ENCODE data around the gene MSH6. TPM values are rescaled to one million over a fixed set of nuclear protein-coding genes. Genes with fewer than 3 reads are reported as not detected.

Gene MSH6
- total and polyA plus RNA-seq, 9 of the 15 experiments (the other 6 are each of a cell fraction or from before 2014, with no cell fraction given) = 15.3 to 147 (median 80.5) TPM

DNA sequence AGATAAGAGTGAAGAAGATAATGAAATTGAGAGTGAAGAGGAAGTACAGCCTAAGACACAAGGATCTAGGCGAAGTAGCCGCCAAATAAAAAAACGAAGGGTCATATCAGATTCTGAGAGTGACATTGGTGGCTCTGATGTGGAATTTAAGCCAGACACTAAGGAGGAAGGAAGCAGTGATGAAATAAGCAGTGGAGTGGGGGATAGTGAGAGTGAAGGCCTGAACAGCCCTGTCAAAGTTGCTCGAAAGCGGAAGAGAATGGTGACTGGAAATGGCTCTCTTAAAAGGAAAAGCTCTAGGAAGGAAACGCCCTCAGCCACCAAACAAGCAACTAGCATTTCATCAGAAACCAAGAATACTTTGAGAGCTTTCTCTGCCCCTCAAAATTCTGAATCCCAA, 15.7 kb downstream of the MSH6 start:
- Histone ChIP-seq H2AFZ (ENCODE audit: low read depth, low read length) (no peak overlapping the region), H3K27me3 (ENCODE audit: control insufficient read depth in 2 of 2, insufficient read depth in 2 of 2, low read length in 2 of 2) (no peaks in the 10 kb centered on the region), H3K27ac (ENCODE audit: extremely low read depth, low read depth, low read length) (no peak overlapping the region), H3K4me1 (replicated peaks in 1 of 2; ENCODE audit: control insufficient read depth in 2 of 2, insufficient read depth in 2 of 2, low read length in 2 of 2) (no peaks in the 10 kb centered on the region), H3K79me2 (ENCODE audit: control insufficient read depth, insufficient read depth, low read length) (peaks cover 62% of the 10 kb centered on the region), H3K36me3 (ENCODE audit: control insufficient read depth, insufficient read depth, low read length) (peaks cover 97% of the 10 kb centered on the region), H3K9ac (ENCODE audit: insufficient read depth in 1 of 2, low read depth in 2 of 2, low read length in 2 of 2) (no peak overlapping the region), H3K9me1 (ENCODE audit: control insufficient read depth, insufficient read depth, low read length) (no peaks in the 10 kb centered on the region), H4K20me1 (replicated peaks; ENCODE audit: control insufficient read depth, insufficient read depth, low read length) (no peaks in the 10 kb centered on the region), H3K9me3 (replicated peaks; ENCODE audit: control insufficient read depth, insufficient read depth, low read depth, low read length) (peaks cover 15% of the 10 kb centered on the region), H3K4me3 (no peak overlapping the region), H3K4me2 (ENCODE audit: insufficient read depth, low read length) (no peak overlapping the region)
- 86% methylated on average over 6 of the region's 6 CpGs for WGBS (ENCODE audit: insufficient coverage, low coverage, missing lambda C conversion rate)
- DNase-seq (ENCODE audit: extremely low read depth in 1 of 4, low spot score in 3 of 4) (no peak), FAIRE-seq (no peak), ATAC-seq (no peak)
- CTCF ChIA-PET (ENCODE audit: low intra/inter-chr PET ratio) = no interaction called here
- BruUV-seq (replicated peaks) = TSS peak; percentile 33
- POLR2A ChIA-PET = no interaction called here
- TF ChIP-seq MLLT1 (IDR thresholded peaks at IDR 0.05) (no peak), NR2C1 (IDR thresholded peaks at IDR 0.05) (no peak), NR2C1 (tag; IDR thresholded peaks at IDR 0.05) (no peak), ZNF695 (CRISPR knock-in tag; IDR thresholded peaks at IDR 0.05) (no peak)
- in situ Hi-C loops (cut with MboI) (no loop called here), intact Hi-C loops (cut with micrococcal nuclease) (no loop called here)

GRCh38 chr2:47799031-47799609, 16.2 kb downstream of the MSH6 start:
- in situ Hi-C loops (cut with MboI) (no loop called here), intact Hi-C loops (cut with micrococcal nuclease) (no loop called here)
- Histone ChIP-seq H3K9me1 (ENCODE audit: control insufficient read depth, insufficient read depth, low read length) (no peaks in the 10 kb centered on the region), H2AFZ (ENCODE audit: low read depth, low read length) (no peak overlapping the region), H3K9ac (ENCODE audit: insufficient read depth in 1 of 2, low read depth in 2 of 2, low read length in 2 of 2) (no peak overlapping the region), H3K4me1 (replicated peaks in 1 of 2; ENCODE audit: control insufficient read depth in 2 of 2, insufficient read depth in 2 of 2, low read length in 2 of 2) (no peaks in the 10 kb centered on the region), H3K9me3 (replicated peaks; ENCODE audit: control insufficient read depth, insufficient read depth, low read depth, low read length) (peaks cover 16% of the 10 kb centered on the region), H3K4me3 (no peak overlapping the region), H3K27ac (ENCODE audit: extremely low read depth, low read depth, low read length) (no peak overlapping the region), H3K36me3 (ENCODE audit: control insufficient read depth, insufficient read depth, low read length) (peaks cover 98% of the 10 kb centered on the region), H4K20me1 (replicated peaks; ENCODE audit: control insufficient read depth, insufficient read depth, low read length) (no peaks in the 10 kb centered on the region), H3K4me2 (ENCODE audit: insufficient read depth, low read length) (no peak overlapping the region), H3K27me3 (ENCODE audit: control insufficient read depth in 2 of 2, insufficient read depth in 2 of 2, low read length in 2 of 2) (no peaks in the 10 kb centered on the region), H3K79me2 (ENCODE audit: control insufficient read depth, insufficient read depth, low read length) (peaks cover 60% of the 10 kb centered on the region)
- ChIA-PET POLR2A (no interaction called here), CTCF (ENCODE audit: low intra/inter-chr PET ratio) (no interaction called here)
- DNase-seq (ENCODE audit: extremely low read depth in 1 of 4, low spot score in 3 of 4) (no peak), FAIRE-seq (no peak), ATAC-seq (no peak)
- BruUV-seq (replicated peaks) = no TSS peak
- TF ChIP-seq SUPT5H (IDR thresholded peaks at IDR 0.05) = 0 out of 2 replicates have a peak, but pooled peaks have one; percentile 45
- peak; percentile 25; the same call in 1 of the 2 replicates for TF ChIP-seq SPI1 (IDR thresholded peaks at IDR 0.05; ENCODE audit: borderline replicate concordance, low read depth, low read length)
- peak; percentile 13 for TF ChIP-seq POLR2B (IDR thresholded peaks at IDR 0.05; ENCODE audit: low read depth, partially characterized antibody)
- peak; percentile 41 for TF ChIP-seq POLR2A (conservative IDR thresholded peaks at IDR 0.05)
- TF ChIP-seq NCOR1 (IDR thresholded peaks at IDR 0.05) = no peak
- TF ChIP-seq E2F6 (IDR thresholded peaks at IDR 0.05; ENCODE audit: borderline replicate concordance in 1 of 2, extremely low read depth in 1 of 2, insufficient read depth in 1 of 2, insufficient read length in 1 of 2, low read depth in 1 of 2, low read length in 1 of 2, poor library complexity in 1 of 2, severe bottlenecking in 1 of 2) = no peak
- 92% methylated on average over 5 of the region's 6 CpGs for WGBS (ENCODE audit: insufficient coverage, low coverage, missing lambda C conversion rate)
